Coronary artery (tissue), 2 donors: ENCODE measurements around the gene BOLA2B.

Source experiments
- DNase-seq: peaks from one replicate; pipeline ENCODE4 v3.0.0-alpha.2; 2017; ENCODE audit warnings: low spot score
- H3K27ac ChIP-seq, 2 donors: fragments of 200-600 bp; sonication (generic); one replicate each; pipeline ENCODE4 v1.5.1; 2016 to 2019
- H3K4me3 ChIP-seq: fragments of 200-600 bp; sonication (generic); 2 replicates; pipeline ENCODE4 v1.5.1; 2016; ENCODE audit warnings: mild to moderate bottlenecking, moderate library complexity
- TF ChIP-seq, protein P1 (sequence below): fragments of 200-600 bp; sonication (generic); IDR thresholded peaks from one replicate; pipeline ENCODE4 v1.5.1; 2019; ENCODE audit warnings: antibody characterized with exemption

Gene BOLA2B

DNA sequence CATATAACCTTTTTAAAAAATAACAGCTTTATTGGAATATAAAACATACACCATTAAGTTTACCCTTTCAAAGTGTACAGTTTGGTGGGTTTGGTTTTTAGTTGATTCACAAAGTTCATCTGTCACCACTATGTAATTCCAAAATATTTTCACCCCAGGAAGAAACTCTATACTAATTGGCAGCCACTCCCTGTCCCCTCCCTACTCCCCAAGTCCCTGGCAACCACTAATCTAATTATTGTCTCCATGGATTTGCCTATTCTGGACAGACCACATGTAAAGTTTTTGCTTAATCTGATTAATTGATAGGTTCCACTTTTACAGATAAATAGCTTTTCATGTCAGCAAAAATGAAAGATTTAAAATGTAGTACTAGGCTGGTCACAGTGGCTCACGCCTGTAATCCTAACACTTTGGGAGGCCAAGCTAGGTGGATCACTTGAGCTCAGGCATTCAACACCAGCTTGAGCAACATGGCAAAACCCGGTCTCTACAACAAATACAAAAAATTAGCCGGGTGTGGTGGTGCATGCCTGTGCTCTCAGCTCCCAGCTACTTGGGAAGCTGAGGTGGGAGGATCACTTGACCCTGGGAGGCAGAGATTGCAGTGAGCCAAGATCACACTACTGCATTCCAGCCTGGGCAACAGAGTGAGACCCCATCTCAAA lies 45.5 kb downstream of the BOLA2B start:
- DNase-seq, result no peak
- TF ChIP-seq, protein P1, sequence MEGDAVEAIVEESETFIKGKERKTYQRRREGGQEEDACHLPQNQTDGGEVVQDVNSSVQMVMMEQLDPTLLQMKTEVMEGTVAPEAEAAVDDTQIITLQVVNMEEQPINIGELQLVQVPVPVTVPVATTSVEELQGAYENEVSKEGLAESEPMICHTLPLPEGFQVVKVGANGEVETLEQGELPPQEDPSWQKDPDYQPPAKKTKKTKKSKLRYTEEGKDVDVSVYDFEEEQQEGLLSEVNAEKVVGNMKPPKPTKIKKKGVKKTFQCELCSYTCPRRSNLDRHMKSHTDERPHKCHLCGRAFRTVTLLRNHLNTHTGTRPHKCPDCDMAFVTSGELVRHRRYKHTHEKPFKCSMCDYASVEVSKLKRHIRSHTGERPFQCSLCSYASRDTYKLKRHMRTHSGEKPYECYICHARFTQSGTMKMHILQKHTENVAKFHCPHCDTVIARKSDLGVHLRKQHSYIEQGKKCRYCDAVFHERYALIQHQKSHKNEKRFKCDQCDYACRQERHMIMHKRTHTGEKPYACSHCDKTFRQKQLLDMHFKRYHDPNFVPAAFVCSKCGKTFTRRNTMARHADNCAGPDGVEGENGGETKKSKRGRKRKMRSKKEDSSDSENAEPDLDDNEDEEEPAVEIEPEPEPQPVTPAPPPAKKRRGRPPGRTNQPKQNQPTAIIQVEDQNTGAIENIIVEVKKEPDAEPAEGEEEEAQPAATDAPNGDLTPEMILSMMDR, result no peak

DNA sequence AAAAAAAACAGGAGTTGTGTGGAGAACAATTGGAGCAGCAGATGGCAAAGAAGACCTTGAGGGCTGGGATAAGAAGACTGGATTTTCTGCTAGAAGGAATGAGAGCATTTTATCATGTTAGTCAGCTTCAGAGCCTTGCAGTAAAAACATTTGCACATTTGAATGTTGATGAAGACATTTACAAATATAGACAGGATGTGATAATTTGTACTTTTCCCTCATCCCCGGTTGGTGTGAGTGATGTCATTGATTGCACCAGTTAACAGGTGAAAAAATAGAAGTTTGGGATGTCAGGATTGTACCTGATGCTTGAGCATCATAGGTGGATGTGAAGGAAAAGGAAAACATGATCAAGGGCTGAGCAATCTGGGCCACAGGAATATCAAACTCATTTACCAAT lies 47.8 kb downstream of the BOLA2B start:
- TF ChIP-seq, protein P1, result no peak

More for the DNA sequence above, 45.5 kb downstream of the BOLA2B start:
- H3K27ac ChIP-seq, result no peak overlapping the region
- H3K4me3 ChIP-seq, result no peak overlapping the region

DNA sequence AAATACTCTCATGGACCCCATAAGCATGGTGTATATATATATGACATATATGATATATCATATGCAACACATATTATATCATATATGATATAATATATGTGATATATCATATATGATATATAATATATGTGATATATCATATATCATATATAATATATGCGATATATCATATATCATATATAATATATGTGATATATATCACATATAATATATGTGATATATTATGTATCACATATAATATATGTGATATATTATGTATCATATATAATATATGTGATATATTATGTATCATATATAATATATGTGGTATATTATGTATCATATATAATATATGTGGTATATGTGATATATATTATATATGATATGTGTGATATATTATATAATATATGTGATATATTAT lies 48.5 kb downstream of the BOLA2B start:
- no peak overlapping the region for H3K4me3 ChIP-seq
- no peak overlapping the region for H3K27ac ChIP-seq
- TF ChIP-seq, protein P1, result no peak
- no peak for DNase-seq

More for the DNA sequence above, 47.8 kb downstream of the BOLA2B start:
- DNase-seq, result no peak
- H3K4me3 ChIP-seq, result no peak overlapping the region
- H3K27ac ChIP-seq, result no peak overlapping the region

DNA sequence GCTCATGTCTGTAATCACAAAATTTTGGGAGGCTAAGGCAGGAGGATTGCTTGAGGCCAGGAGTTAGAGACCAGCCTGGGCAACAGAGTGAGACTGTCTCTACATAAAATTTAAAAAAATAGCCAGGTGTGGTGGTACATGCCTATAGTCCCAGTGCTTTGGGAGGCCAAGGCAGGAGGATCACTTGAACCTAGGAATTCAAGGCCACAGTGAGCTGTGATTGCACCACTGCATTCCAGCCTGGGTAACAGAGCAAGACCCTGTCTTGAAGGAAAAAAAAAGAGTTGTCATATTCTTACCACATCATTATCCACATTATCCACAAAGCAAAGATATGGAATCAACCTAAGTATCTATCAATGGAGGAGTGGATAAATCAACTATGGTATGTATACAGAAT lies 49.4 kb downstream of the BOLA2B start:
- TF ChIP-seq, protein P1, result no peak

DNA sequence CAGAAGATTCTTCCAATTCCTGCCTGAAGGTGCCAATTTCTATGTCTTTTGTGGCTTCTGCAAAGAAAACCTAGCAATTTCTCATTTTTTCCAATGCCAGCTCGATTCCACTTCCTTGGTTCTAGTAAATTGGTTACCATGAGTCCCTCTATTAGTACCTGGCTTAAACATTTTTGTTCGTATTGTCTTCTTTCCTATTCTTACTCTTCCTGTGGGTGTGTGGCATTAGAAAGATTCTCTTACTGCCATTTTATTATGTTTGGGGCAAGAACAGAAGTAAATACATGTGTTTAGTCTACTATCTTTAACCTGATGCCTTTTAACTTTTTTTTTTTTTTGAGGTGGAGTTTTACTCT lies 50.1 kb downstream of the BOLA2B start:
- Histone ChIP-seq H3K4me3 (no peak overlapping the region), H3K27ac (no peak overlapping the region)
- DNase-seq, result no peak
- TF ChIP-seq, protein P1, result no peak

More for the DNA sequence above, 49.4 kb downstream of the BOLA2B start:
- no peak overlapping the region for H3K27ac ChIP-seq
- DNase-seq, result no peak
- H3K4me3 ChIP-seq, result no peak overlapping the region
